Endodermal cell (in vitro differentiated cells): ENCODE results near the gene RNF32. TPM values are rescaled to one million over a fixed set of nuclear protein-coding genes. Genes with fewer than 3 reads are reported as not detected.

ENCODE experiments used
- DNase-seq: peaks from one replicate; pipeline ENCODE4 v3.0.0-alpha.2; 2017
- H3K27ac ChIP-seq: 2 replicates; pipeline ENCODE4 v1.5.1; 2013; ENCODE audit warnings: mild to moderate bottlenecking, low read depth, low read length, moderate library complexity
- H3K27me3 ChIP-seq: 2 replicates; pipeline ENCODE4 v1.6.1; 2013; ENCODE audit warnings: mild to moderate bottlenecking, low read length, moderate library complexity; ENCODE audit not compliant: insufficient read depth, control insufficient read depth, poor library complexity, severe bottlenecking
- H3K36me3 ChIP-seq: 2 replicates; pipeline ENCODE4 v1.7.0; 2013; ENCODE audit warnings: mild to moderate bottlenecking, low read length, moderate library complexity; ENCODE audit not compliant: control insufficient read depth, insufficient read depth
- H3K4me1 ChIP-seq: one replicate; pipeline ENCODE4 v1.7.0; 2013; ENCODE audit warnings: low read length; ENCODE audit not compliant: control insufficient read depth, insufficient read depth
- H3K4me3 ChIP-seq: 2 replicates; pipeline ENCODE4 v1.5.1; 2013; ENCODE audit warnings: mild to moderate bottlenecking, low read length, moderate library complexity
- H3K9ac ChIP-seq: 2 replicates; pipeline ENCODE4 v1.6.1; 2013; ENCODE audit warnings: mild to moderate bottlenecking, low read length, moderate library complexity; ENCODE audit not compliant: poor library complexity, severe bottlenecking; ENCODE audit errors: extremely low read depth
- H3K9me3 ChIP-seq: 2 replicates; pipeline ENCODE4 v1.6.1; 2013; ENCODE audit warnings: mild to moderate bottlenecking, low read length, moderate library complexity; ENCODE audit not compliant: control insufficient read depth
- H3K27ac Mint-ChIP-seq: 2 replicates; pipeline ENCODE4 v1.8.0; 2020; ENCODE audit warnings: mixed read lengths
- H3K27me3 Mint-ChIP-seq: 2 replicates; pipeline ENCODE4 v1.8.0; 2021; ENCODE audit warnings: mild to moderate bottlenecking, mixed read lengths; ENCODE audit not compliant: insufficient read depth
- H3K36me3 Mint-ChIP-seq: 2 replicates; pipeline ENCODE4 v1.8.0; 2020; ENCODE audit warnings: low read depth, mixed read lengths
- H3K4me1 Mint-ChIP-seq: 2 replicates; pipeline ENCODE4 v1.8.0; 2020; ENCODE audit warnings: mixed read lengths
- H3K4me3 Mint-ChIP-seq: 2 replicates; pipeline ENCODE4 v1.8.0; 2020; ENCODE audit warnings: mild to moderate bottlenecking, moderate library complexity, mixed read lengths
- H3K9me3 Mint-ChIP-seq: 2 replicates; pipeline ENCODE4 v1.8.0; 2020; ENCODE audit warnings: mild to moderate bottlenecking, mixed read lengths
- WGBS, 2 experiments: methylation state at CpG; one replicate each; pipeline versions ENCODE4 v1.1.5 to v1.1.7; 2013; ENCODE audit warnings: missing lambda C conversion rate in 2 of 2, mixed read lengths in 1 of 2; ENCODE audit not compliant: insufficient coverage in 1 of 2, insufficient read length in 1 of 2; 5-methylcytosine and 5-hydroxymethylcytosine counted together
- total RNA-seq, 2 donors: library from RNA; stranded (reverse); fragmentation: NEBNext Ultra II Directional in 1 of 2; extraction: Animal tissue kit (Norgen Biotek cat#: 25700) in 1 of 2; gene quantifications; 2 replicates in 1 of 2; 3 replicates in 1 of 2; pipeline ENCODE4 v1.2.1, GENCODE V29; 2021
- TF ChIP-seq, protein P1 (sequence below): fragments of 200-600 bp; sonication (generic); conservative IDR thresholded peaks from 2 replicates; pipeline ENCODE4 v1.5.0; 2021; ENCODE audit warnings: antibody characterized with exemption, mild to moderate bottlenecking

Gene RNF32
- total RNA-seq, 2 donors from 2014 or later = 1.1 to 2.5 TPM

DNA sequence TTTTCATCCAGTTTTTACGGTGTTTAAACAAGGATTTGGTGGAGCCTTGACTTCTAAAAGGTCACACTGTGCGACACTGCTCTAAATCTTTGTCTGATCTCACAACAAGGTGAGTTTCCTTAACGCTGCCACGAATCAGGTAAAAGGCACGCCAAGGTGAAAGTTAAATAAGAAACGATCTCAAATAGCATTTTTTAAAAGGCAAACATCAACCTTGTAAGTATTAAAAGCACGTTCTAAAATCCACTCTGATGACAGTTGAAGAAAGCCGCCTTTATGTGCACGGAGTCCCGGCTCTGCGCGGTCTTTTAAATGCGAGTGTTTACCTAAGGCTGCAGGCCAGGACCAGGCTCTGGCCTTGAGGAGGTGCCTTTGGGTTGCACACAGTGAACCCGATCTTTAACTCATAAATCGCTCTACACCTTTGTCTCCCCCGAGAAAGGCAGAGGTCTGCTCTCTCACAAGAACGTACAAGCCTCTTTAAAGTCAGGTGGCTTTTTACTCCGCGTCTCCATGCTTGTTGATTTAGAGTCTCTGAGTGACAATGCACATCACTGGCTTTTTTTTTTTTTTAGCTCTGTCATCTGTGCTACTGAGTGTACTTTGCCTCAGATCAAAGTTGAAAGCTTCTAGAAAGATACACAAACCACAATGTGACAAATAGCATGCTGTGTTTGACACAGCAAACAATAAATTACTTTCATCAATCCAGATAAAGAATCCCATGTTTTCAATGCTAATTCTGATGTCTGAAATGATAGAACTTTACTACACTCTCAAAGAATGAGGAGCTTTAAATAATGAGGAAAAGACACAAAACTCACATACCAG lies 25.9 kb upstream of the RNF32 start:
- Mint-ChIP-seq H3K36me3 (no peaks in the 10 kb centered on the region), H3K4me1 (peaks cover 33% of the 10 kb centered on the region), H3K27ac (no peak overlapping the region), H3K9me3 (no peaks in the 10 kb centered on the region), H3K4me3 (no peak overlapping the region), H3K27me3 (peaks cover 29% of the 10 kb centered on the region)
- no peaks in the 10 kb centered on the region for H3K9me3 ChIP-seq
- no peaks in the 10 kb centered on the region for H3K4me1 ChIP-seq
- no peaks in the 10 kb centered on the region for H3K36me3 ChIP-seq
- H3K4me3 ChIP-seq = no peak overlapping the region
- no peak for DNase-seq
- TF ChIP-seq, protein P1, sequence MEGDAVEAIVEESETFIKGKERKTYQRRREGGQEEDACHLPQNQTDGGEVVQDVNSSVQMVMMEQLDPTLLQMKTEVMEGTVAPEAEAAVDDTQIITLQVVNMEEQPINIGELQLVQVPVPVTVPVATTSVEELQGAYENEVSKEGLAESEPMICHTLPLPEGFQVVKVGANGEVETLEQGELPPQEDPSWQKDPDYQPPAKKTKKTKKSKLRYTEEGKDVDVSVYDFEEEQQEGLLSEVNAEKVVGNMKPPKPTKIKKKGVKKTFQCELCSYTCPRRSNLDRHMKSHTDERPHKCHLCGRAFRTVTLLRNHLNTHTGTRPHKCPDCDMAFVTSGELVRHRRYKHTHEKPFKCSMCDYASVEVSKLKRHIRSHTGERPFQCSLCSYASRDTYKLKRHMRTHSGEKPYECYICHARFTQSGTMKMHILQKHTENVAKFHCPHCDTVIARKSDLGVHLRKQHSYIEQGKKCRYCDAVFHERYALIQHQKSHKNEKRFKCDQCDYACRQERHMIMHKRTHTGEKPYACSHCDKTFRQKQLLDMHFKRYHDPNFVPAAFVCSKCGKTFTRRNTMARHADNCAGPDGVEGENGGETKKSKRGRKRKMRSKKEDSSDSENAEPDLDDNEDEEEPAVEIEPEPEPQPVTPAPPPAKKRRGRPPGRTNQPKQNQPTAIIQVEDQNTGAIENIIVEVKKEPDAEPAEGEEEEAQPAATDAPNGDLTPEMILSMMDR = no peak
- peaks cover 23% of the 10 kb centered on the region for H3K27me3 ChIP-seq
- H3K27ac ChIP-seq = no peak overlapping the region
- WGBS, 2 experiments = 89 to 90% methylated on average over 19 of the region's 19 CpGs
- H3K9ac ChIP-seq = no peak overlapping the region

GRCh38 chr7:156616269-156617202 lies 24.0 kb upstream of the RNF32 start:
- peak; percentile 78 for DNase-seq
- Histone ChIP-seq H3K36me3 (no peaks in the 10 kb centered on the region), H3K27ac (no peak overlapping the region), H3K4me3 (peak overlapping the region; percentile 54), H3K4me1 (no peaks in the 10 kb centered on the region), H3K9me3 (peaks cover 7% of the 10 kb centered on the region), H3K9ac (no peak overlapping the region), H3K27me3 (peaks cover 23% of the 10 kb centered on the region)
- 13 to 31% methylated on average over 29 to 92 of the region's 92 CpGs for WGBS, 2 experiments
- Mint-ChIP-seq H3K9me3 (peaks cover 11% of the 10 kb centered on the region), H3K27ac (no peak overlapping the region), H3K36me3 (peaks cover 8% of the 10 kb centered on the region), H3K4me1 (peaks cover 29% of the 10 kb centered on the region), H3K4me3 (peak overlapping the region; percentile 59), H3K27me3 (peaks cover 29% of the 10 kb centered on the region)
- TF ChIP-seq, protein P1 = no peak

GRCh38 chr7:156617215-156617614 lies 23.4 kb upstream of the RNF32 start:
- H3K9ac ChIP-seq = no peak overlapping the region
- no peak for DNase-seq
- Mint-ChIP-seq H3K4me3 (peak overlapping the region; percentile 59), H3K36me3 (peaks cover 11% of the 10 kb centered on the region), H3K9me3 (peaks cover 16% of the 10 kb centered on the region), H3K27me3 (peaks cover 29% of the 10 kb centered on the region), H3K4me1 (peaks cover 29% of the 10 kb centered on the region), H3K27ac (no peak overlapping the region)
- TF ChIP-seq, protein P1 = no peak
- WGBS, 2 experiments = 91 to 95% methylated on average over 4 to 11 of the region's 11 CpGs
- H3K4me1 ChIP-seq = no peaks in the 10 kb centered on the region
- H3K36me3 ChIP-seq = no peaks in the 10 kb centered on the region
- peaks cover 23% of the 10 kb centered on the region for H3K27me3 ChIP-seq
- H3K9me3 ChIP-seq = peaks cover 13% of the 10 kb centered on the region
- peak overlapping the region; percentile 54 for H3K4me3 ChIP-seq
- no peak overlapping the region for H3K27ac ChIP-seq
